ENCODE results near the gene MUL1.

DNA sequence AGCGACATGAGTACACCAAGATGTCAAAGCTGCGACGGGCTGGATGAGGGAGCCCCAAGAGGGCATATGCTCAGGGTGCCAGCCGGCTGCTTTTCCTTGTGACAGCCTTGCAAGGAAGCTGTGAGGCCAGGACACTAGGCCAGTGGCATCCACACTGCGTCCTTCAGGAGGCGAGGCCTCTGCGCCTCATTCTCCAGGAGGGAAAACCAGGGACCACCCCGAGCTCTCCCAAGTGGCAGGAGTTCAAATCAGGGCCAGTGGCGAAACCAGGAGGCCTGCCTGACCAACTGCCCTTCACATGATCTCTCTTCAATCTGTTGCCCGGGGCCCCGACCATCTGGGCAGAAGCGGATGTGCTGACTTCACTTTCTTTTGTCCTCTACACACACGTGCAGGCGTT lies 8.2 kb downstream of the MUL1 start:
- no peak for TF ChIP-seq SMAD3 (CRISPR knock-in tag; IDR thresholded peaks at IDR 0.05; ENCODE audit: borderline replicate concordance)
- TF ChIP-seq GTF2I (CRISPR knock-in tag; conservative IDR thresholded peaks at IDR 0.05), result no peak

All from WTC11 (cell line).